GM06990 (cell line): Measurements from ENCODE around the gene HERC3.

Source experiments
- DNase-seq: peaks from one replicate; pipeline ENCODE4 v3.0.0-alpha.2; 2011; ENCODE audit not compliant: insufficient read length; ENCODE audit errors: extremely low read depth
- H3K27me3 ChIP-seq: replicated peaks from 2 replicates; pipeline ENCODE4 v1.6.0; 2011; ENCODE audit warnings: low read length; ENCODE audit not compliant: control insufficient read depth, insufficient read depth
- H3K36me3 ChIP-seq: 2 replicates; pipeline ENCODE4 v1.5.1; 2011; ENCODE audit warnings: low read length; ENCODE audit not compliant: control insufficient read depth, insufficient read depth
- H3K4me3 ChIP-seq: replicated peaks from 2 replicates; pipeline ENCODE4 v1.5.1; 2011; ENCODE audit warnings: low read depth, mild to moderate bottlenecking, control low read depth, low read length
- CTCF ChIP-seq: IDR thresholded peaks from 2 replicates; pipeline ENCODE4 v1.5.1; 2011; ENCODE audit warnings: low read length, control low read depth, mild to moderate bottlenecking, inconsistent platforms; ENCODE audit not compliant: insufficient read depth, poor library complexity, severe bottlenecking

Gene HERC3

GRCh38 chr4:88661739-88662138, 69.5 kb downstream of the HERC3 start:
- Histone ChIP-seq H3K4me3 (no peak overlapping the region), H3K36me3 (no peaks in the 10 kb centered on the region), H3K27me3 (no peaks in the 10 kb centered on the region)
- TF ChIP-seq CTCF: no peak
- DNase-seq: no peak

- peak; percentile 65 for TF ChIP-seq CTCF
- H3K4me3 ChIP-seq: no peak overlapping the region
- H3K27me3 ChIP-seq: no peaks in the 10 kb centered on the region
- DNase-seq: peak; percentile 1
- H3K36me3 ChIP-seq: no peaks in the 10 kb centered on the region; the same call in 1 of the 2 replicates
Observed at GRCh38 chr4:88672987-88673386, 80.7 kb downstream of the HERC3 start.

- H3K4me3 ChIP-seq: no peak overlapping the region
- DNase-seq: no peak
- TF ChIP-seq CTCF: no peak
- H3K27me3 ChIP-seq: no peaks in the 10 kb centered on the region
- no peaks in the 10 kb centered on the region; the same call in 1 of the 2 replicates for H3K36me3 ChIP-seq
Observed at GRCh38 chr4:88673886-88674285, 81.6 kb downstream of the HERC3 start.

DNA sequence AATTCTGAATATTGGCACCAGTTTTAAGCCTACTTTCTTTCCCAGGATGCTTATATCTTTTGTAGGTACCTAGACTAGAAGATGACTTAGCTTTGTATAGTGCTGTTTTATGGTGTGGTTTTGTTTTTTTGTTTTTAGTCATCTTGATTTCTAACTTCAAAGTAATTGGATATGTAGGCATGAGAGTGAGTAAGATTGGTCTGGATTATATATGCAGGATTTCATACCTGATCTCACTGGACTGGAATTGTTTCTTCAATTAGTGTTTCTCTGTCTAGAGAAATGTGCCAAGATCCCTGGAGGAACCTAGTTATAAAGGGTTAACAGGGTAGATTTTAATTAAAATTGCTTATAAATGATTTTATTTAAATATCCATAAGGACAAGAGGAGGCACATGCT, 82.3 kb downstream of the HERC3 start:
- DNase-seq: no peak
- no peak overlapping the region for H3K4me3 ChIP-seq
- H3K27me3 ChIP-seq: no peaks in the 10 kb centered on the region
- no peaks in the 10 kb centered on the region; the same call in 1 of the 2 replicates for H3K36me3 ChIP-seq
- TF ChIP-seq CTCF: no peak

DNA sequence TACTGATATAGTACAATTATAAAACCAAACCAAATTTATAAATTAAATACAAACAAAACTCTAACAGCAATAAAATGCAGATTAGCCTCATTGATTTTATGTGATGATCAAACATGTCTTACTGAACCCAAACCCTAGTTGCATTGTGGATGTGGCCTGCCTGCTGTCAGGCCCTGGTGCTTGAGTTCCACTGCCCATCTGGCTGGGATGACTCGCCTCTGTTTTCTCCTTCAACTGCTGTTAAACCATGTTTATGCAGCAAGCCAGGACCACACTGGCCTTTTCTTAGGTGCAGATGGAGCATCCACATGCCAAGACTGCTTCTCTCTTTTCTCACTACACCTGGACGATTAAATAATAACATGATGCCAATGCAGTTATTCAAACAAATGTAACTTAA, 82.7 kb downstream of the HERC3 start:
- Histone ChIP-seq H3K4me3 (no peak overlapping the region), H3K27me3 (no peaks in the 10 kb centered on the region), H3K36me3 (no peaks in the 10 kb centered on the region; the same call in 1 of the 2 replicates)
- no peak for DNase-seq
- no peak for TF ChIP-seq CTCF

DNA sequence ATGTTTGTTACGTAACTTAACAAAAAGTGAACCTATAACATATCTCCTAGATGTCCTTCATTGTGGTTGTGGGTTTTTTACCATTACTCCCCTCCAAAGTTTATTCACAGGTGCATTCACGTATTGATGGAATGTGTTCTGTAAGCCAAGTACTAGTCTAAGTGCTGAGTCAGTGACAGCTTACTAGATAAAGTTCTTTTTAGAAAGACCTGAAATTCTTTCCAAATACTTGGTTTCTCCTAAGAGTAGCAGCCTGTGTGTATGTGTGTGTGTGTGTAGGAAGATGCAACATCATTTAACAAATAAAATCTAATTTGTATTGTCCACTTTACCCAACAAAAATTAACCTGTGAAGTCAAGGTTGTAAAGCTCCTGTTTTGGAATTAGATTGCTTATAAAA, 83.3 kb downstream of the HERC3 start:
- Histone ChIP-seq H3K36me3 (no peaks in the 10 kb centered on the region; the same call in 1 of the 2 replicates), H3K27me3 (no peaks in the 10 kb centered on the region), H3K4me3 (no peak overlapping the region)
- no peak for DNase-seq
- TF ChIP-seq CTCF: no peak
